Iris pigment epithelial cell (primary cell): ENCODE data around the gene PPIB.

Experiments used
- DNase-seq: peaks from one replicate; pipeline ENCODE4 v3.0.0-alpha.2; 2011; ENCODE audit warnings: low read depth

PPIB gene

DNA sequence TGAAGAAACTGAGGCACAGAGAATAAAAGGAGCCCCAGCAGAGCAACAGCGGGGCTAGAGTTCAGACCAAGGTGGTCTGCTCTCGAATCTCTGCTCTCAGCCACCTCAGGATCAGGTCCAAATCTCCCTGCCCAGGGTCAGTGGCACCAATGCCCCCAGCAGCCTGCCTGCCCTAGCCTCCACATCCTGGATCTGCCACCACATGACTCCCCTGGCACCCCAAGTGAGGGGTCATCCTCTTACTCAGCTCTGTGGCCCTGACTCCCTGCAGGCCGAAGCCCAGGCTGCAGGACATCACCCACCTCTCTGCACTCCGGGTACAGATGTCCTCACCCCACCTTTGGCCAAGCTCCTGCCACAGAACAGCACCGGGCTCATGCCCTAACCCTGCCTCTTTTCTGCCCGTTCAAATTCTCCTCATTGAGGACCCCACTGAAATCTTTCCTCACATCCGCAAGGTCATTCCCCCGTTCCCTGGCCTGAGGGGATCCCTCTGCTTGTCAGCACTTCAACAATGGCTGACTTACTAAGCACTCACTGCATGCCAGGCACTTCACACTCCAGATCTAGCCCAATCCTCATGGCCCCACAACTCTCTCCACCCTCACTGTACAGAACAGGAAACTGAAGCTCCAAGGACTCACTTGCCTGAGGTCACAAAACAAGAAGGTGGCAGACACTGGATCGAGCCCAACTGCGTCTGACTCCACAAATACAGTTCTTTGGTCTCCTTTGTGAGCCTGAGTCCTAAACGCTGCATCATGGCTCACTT is 4.3 kb downstream of the PPIB start:
- no peak for DNase-seq

DNA sequence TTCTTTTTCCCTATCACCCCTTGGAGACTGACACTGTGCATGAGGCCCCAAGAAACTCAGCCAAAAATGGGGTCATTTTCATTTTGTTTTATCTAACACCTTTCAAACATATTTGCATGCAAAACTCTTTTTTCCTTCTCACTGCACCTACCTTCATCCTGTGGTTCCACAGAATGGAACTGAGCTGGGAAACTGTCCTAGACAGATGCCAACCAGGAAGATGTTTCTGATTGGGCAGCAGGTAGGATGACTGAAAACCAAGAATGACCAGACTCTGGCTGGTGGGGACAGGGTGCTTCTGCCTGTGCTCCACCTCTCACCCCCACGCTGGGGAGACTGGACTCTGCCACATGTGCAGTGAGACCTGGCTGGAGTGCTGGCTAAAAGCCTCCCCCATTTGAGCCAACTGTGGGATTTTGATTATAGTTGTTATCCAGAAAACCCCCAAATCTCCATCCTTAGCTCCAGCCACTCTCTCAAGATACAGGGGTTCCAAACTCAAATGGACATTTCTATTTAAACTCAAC is 5.2 kb downstream of the PPIB start:
- DNase-seq: no peak

DNA sequence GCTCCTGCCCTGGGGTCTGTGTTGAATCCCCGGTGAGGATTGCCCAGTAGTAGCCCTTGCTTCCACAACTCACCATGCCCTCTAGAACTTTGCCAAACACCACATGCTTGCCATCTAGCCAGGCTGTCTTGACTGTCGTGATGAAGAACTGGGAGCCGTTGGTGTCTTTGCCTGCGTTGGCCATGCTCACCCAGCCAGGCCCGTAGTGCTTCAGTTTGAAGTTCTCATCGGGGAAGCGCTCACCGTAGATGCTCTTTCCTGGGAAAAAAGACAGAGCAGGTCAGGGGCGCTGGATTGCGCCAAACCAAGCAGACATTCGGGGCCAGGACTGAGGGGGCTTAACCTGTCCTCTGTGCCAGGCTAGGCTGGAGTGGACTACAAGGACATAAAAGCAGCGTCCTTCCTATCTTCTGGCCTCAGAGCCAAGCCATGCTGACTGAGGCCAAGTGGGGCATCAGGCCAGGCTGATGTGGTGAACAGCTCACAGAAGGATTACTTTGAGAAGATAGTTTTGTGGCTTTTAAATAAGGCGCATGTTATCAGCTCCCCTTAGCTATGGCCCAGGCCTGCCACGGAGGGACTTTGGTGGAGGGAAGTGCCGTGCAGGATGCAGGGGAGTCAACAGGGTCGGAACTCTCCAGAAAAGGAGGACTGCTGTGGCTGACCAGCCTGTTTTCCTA is 6.0 kb downstream of the PPIB start:
- no peak for DNase-seq

DNA sequence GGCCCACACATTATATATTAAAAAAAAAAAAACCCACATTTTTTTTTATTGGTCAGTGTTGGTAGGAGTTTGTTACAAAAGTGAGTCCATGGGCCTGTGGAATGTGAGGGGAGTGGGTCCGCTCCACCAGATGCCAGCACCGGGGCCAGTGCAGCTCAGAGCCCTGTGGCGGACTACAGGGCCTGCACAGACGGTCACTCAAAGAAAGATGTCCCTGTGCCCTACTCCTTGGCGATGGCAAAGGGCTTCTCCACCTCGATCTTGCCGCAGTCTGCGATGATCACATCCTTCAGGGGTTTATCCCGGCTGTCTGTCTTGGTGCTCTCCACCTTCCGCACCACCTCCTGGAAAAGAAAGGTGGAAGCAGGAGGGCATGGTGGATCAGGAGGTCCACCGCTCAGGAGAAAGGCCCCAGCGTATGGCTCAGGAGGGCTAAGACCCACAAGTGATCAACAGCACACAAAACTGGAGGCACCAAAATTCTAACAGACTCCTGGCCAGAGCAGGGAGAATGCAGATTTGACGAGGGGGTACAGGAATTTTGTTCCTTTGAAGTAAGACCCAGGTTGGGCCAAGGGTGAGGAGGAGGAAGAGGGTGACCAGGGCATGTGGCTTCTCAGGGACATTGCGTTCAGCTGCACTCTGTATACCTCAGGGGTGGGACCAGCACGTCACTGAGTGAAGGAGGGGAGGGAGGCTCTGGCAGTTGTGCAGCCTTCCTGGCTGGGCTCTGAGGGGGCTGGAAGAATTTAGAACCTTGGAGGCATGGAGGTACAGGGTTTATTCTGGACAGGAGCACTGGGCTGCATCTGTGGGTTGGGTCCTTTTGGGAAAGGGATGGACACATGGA is 6.8 kb downstream of the PPIB start:
- no peak for DNase-seq

DNA sequence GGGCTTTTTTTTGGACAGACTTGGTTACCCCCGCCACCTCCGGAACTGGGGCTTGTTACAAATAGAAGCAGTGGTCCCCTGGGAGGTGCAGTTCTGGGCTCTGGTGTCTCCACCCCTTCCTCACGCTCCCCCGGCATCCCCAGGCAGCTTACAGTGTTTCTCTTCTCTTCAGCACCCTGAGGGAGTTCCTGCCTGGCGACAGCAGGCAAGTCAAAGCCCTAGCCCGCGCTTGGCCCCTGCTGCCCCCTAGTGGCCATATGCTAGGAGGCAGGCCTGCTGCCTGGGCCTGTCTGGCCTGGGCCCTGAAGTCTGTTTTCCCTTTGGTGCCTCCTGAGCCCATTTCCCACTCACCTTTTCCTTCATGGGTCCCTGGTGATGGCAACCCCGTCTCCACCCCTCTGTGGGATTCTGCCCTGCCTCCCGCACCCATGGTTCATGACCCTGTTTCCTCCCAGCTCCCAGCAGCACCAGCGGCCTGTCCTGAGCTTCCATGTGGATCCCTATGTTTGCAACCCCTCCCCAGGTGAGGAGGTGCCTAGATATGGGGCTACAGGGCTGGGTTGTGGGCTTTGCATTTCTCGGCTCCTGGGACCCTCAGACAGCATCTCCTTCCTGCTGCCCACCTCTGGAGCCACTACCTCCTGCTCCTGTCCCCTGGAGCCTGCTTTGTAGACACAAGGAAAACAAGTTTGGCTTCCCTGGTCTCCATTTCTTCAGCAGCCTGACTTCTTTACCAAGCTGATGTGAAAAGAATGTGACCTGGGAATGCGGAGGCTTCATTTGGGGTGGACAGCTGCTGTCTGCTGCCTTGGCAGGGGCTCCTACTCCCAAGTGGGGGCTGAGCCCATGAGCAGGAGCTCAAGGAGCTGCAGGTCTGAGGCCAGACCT is 9.1 kb downstream of the PPIB start:
- peak; percentile 82 for DNase-seq

DNA sequence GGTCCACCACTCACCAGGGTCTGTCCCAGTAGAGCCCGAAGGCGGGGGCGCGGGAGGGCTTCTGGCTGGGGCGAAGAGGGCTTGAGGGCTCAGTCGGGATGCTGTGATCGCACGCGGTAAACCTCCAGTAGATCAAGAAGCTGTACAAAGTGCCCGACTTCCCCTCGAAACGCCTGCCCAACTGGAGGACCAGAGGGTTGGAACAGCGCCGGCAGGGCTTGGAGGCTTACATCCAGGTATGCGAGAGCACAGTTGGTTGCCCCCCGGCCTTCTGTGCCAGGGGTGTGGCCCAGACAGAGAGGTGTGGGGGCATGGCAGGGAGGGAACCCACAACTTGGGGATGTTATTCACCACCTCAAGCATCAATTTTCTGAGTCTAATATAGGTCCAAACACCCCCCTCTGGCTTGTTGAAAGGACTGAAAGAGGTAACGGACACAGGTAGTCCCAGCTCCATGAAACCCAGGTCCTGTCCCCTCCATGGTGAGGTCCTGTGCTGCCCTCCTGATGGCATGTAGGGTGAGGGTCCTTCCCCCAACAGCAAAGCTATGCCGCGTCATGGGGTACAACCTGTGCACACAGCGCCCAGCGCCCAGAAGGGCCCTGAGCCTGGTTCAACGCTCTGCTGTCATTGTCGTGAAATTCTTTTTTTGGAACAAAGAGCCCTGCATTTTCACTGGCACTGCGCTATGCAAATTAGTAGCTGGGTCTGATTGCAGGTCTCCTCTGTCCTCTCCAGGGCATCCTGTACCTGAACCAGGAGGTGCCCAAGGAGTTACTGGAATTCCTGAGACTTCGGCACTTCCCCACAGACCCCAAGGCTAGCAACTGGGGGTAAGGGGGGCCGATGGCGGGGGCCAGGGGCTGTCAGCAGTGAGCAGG is 10.1 kb downstream of the PPIB start:
- no peak for DNase-seq

DNA sequence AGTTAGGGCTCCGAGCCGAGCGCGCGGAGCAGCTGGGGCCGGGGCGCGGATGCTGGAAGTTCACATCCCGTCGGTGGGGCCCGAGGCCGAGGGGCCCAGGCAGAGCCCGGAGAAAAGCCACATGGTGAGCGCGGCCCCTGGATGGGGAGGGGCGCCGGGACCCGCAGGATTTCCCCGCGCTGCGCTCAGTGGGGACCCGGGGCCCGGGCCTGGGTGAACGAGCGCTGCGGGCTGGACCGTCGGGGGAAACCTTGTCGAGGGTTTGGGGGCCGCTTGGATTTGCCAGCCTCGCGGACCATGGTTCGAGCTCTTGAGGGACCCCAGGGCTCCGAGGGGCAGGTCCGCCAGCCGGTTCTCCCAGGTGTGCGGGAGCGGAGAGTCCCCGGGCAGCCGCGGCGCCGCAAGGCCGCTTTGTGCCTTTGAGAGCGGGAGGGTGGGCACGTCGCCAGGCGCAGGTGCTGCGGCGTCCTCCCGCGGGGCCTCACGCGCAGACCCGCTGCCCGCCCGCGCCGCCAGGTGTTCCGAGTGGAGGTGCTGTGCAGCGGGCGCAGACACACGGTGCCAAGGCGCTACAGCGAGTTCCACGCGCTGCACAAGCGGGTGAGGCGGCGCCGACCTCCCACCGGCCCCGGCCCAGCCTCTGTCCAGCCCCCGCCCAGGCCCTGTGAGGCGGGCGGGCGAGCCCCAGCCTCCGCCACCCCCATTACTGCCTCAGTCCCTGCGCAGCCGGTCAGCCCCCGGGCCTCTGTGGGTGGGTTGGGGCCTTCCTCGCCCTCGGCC is 10.9 kb downstream of the PPIB start, which contains the start of gene SNX22:
SNX22 (plus strand) TSS at position 5 of the 780 bp plus-strand sequence; CDS start at position 50, 45 bp downstream.
- no peak for DNase-seq

DNA sequence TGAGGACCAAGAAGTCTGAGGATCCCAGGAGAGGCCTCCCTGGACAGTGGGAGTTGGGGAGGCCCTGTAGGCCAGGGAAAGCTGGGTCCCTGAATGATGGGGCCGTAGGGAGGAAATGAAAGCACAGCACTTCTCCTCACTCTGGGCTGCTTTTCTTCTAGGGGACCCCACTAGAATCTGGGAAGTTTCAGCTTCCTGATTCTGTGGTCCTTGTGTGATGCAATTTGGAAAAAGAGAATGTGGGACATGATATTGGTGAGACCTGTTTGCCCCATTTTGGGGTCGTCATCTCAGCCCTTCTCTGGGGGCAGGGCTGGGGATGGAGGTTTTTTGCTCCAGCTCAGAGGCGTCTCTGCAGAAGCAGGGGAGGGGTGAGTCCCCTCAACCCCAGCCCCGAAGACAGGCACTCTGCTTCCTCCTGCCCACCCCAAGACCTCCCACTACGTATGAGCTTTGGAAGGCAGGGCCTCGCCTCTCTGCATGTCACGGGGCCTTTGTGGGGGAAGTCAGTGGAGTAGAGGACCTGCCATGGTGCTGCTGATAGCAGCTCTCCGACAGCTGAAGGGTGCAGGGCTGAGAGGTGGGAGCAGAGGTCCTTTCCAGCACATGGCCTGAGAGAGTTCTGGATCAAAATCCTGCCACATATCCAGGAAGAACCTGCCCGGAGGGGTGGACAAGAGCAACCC is 12.8 kb downstream of the PPIB start:
- DNase-seq: no peak

DNA sequence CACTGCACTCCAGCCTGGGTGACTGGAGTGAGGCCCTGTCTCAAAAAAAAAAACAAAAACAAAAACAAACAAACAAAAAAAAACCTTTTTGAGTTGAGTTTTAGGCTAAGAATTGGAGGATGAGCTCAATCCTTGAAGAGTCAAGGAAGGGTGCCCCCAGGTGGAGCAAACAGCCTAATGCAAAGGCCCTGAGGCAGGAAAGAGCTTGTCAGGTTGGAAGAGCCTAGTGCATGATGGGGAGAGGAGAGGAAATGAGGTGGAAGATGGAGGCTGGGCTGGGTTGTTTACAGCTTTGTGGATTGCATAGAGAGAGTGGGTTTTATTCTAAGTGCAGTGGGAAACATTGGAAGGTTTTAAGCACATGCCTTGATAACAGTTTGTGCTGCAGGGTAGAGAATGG is 13.4 kb downstream of the PPIB start:
- no peak for DNase-seq

DNA sequence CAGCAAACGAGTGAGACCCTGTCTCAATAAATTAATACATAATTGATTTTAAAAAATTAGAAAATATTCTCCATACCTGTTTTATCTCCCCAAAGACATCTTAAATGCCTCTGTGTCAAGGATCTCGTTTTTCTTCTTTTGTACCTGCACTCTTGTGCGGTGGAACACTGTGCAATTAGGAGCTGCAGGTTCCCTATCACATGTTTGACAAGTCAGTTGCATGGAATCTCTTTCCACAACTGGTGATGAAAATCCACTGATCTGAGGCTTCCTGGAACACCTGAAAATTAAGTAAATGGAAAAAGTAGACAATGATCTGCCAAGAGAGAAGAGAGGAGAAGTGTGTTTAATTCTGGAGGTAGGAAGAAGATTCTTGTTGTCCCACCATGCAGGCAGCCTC is 14.2 kb downstream of the PPIB start:
- no peak for DNase-seq

DNA sequence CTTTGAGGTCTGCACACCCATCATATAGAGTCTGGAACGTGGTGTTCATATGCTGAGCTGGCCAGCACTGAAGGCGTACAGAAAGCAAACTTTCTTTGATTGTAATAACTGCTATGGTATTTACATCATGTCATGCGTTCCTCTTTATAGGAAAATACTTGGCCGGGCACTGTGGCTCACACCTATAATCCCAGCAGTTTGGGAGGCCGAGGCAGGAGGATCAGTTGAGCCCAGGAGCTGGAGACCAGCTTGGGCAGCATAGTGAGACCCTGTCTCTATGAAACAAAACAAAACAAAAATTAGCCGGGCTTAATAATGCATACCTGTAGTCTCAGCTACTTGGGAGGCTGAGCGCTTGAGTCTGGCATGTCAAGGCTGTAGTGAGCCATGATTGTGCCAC is 14.7 kb downstream of the PPIB start:
- no peak for DNase-seq

DNA sequence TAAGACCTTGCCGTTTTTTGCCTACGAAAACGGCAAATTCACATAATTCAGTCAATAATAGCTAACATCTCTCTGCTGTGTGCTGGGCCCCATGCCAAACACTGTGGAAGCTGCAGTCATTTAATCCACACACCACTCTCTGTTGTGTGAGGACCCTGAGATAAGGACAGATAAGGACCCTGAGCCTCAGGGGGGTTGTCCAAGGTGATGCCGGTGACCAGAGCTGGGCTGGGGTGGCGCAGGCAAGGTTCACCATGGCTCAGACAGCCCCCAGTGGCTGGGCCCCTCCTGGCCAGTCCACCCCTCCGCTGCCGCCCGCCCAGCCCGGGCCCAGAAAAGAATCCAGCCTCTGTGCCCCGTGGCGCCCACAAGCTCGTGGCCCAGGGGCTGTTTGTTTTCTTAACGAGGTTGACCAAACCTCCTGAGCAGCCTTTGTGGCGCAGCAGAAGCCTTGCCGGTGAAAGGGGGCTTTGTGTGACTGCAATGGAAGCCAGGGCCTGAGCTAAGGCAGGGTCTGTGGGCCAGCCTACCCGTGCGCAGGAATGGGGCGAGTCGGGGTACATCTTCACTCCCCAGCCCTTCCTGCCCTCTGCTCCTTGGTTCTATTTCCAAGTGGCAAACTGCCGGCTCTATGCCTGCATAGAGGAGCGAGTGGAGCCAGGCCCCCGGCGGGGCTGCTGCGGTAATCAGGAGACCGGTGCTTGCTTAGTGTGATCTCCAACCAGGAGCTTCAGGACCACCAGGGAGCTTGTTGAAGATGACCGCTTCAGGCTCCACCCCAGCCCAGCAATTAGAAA is 15.7 kb downstream of the PPIB start:
- peak; percentile 65 for DNase-seq

DNA sequence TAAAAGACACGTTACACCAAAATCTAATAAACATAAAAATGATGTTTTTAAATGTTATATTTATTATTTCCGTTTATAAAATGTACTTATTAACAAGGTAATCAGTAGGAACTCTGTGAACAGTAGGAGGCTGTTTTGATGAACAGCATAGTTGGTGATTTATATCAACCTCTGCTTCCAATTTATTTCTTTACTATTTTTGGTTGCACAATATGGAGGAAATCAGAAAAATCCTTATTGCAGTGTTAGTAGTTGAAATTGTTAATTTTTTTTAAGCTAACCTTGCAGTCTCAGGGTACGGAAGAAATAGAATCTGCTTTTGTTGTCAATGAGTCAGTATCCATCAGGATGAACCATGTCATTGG is 16.3 kb downstream of the PPIB start:
- DNase-seq: no peak

DNA sequence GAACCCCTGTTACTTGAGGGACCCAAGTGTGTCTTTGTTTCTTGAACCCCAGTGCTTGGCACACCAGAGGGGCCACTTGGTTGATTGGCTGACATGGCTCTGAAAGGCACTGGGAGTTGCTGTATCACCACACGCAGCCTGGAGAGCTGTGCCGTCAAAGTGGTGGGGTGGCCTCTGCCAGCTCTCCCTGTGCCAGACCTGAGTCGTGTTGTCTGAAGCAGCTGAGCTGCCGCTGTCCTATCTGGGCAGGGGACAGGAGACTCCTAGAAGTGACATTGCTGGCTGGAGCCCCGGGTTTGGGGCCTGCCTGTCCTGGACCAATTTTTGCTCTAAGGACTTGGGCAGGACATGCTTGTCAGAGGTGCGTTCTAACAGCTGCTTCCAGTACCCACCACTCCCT is 16.8 kb downstream of the PPIB start:
- DNase-seq: no peak

DNA sequence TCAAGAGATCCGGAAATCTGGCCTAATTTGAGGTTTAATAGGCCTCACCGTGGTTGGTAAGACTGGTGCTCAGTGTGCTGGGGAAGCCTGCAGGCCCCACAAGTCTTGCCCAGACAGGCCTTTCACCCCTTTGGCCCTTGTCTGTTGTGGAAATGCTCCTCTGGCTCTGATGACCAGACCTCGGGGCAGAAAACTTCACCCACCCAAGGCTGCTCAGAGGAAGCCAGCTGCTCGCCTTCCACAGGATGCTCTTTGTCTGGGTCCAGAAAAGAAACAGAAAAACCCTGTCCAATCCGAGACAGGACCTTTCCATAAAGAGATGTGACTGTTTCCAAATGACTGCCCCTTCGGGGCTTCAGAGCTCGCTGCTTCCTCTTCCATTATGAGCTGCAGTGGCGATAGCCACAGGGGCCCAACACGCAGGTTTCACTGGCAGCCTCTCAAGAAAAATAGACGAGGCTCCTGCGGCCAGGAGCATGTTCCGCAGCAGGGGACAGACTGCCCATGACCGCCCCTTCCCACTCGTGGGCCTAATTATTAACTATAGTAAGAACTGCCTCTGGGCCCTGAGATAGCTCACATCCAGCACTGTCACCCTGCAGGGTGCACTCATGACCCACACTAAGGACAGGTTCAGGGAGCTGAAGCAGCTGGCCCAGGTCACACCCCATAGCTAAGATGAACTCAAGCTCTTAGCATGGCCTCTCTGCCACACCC is 18.1 kb downstream of the PPIB start:
- DNase-seq: no peak

DNA sequence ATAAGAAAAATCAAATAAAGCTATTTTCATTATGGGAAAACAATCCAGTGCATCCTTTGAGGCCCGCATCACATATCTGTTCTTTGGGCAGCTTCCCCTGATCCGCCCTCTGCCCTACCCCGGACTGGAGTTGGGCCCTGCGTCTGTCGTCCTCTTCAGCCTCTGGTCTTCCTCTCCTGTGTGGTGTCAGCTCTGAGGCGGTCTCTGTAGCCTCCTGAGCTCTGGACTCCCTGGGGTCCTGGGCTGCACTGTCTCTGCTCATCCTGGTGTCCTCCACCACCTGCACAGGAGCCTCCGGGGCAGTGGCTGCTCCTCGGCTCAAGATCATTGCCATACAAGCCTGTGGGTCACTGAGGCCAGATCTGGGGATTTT is 18.6 kb downstream of the PPIB start:
- DNase-seq: no peak

DNA sequence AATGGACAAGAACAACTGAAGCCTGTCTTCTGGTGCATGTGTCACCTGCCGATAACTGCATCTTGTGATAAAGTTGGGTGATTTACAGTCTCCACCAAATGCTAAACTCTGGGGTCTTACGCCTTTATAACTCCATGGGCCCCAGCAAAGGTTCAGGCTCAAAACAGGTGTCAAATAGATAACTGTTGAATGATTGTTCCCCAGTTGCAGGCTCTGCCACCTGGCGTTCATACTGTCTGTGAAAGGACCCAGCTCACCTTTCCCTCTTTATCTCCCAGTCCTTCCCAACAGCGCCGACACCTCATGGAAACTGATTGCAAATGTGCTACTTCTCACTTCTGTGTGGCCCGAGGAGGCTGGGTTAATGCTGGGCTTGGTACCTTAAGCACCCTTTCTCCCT is 19.5 kb downstream of the PPIB start:
- no peak for DNase-seq
